PC-9 (cell line): Measurements from ENCODE around the gene CHKB.

Experiments used
- CTCF ChIP-seq: fragments of 200-600 bp; sonication (generic); conservative IDR thresholded peaks from 2 replicates; pipeline ENCODE4 v1.6.1; 2017; ENCODE audit warnings: mixed run types, antibody characterized with exemption, mild to moderate bottlenecking, moderate library complexity
- EZH2 ChIP-seq: fragments of 200-600 bp; sonication (generic); IDR thresholded peaks from 2 replicates; pipeline ENCODE4 v1.8.0; 2017; ENCODE audit warnings: antibody characterized with exemption, low read depth

DNA sequence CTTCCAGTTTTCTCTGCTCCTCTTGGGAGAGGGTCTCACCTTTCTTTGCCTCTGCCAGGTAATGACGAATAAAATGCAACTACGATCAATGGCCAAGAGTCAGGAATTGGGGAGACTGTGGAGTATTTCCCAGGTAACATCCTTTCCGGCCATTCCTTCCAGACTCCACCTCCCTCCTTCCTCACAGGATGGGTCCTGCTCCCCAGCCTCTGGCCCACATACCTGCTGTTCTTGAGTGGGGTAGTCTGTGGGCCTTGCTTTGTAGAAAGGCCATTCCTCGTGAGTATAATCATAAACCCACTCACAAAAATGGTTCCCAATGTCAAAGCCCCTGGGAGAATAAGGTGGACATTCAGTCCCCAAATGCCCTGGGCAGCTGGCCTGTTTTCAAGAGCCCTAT is 2.9 kb downstream of the CHKB start:
- TF ChIP-seq CTCF, result no peak
- TF ChIP-seq EZH2, result no peak
